Keratinocyte (primary cell): ENCODE measurements around the gene NEK6. TPM values are rescaled to one million over a fixed set of nuclear protein-coding genes. Genes with fewer than 3 reads are reported as not detected.

Experiments
- DNase-seq: peaks from one replicate; pipeline ENCODE4 v3.0.0-alpha.2; 2011; ENCODE audit warnings: low read depth, missing footprints, low spot score
- FAIRE-seq: peaks from 2 replicates; lab custom pipeline; 2011; peaks lifted over from hg19 to GRCh38; lab: Jason Lieb, UNC
- H2AFZ ChIP-seq: 2 replicates; pipeline ENCODE4 v1.6.0; 2012; ENCODE audit warnings: low read length, control low read depth, inconsistent platforms; ENCODE audit not compliant: control insufficient read depth
- H3K27ac ChIP-seq: 2 replicates; pipeline ENCODE4 v1.5.1; 2011; ENCODE audit warnings: low read length; ENCODE audit not compliant: control insufficient read depth, insufficient read depth
- H3K27me3 ChIP-seq: 3 replicates; pipeline ENCODE4 v1.6.0; 2011; ENCODE audit warnings: low read length; ENCODE audit not compliant: control insufficient read depth, insufficient read depth; ENCODE audit errors: extremely low read depth
- H3K36me3 ChIP-seq, 2 experiments: 2 replicates in 1 of 2; 3 replicates in 1 of 2; pipeline ENCODE4 v1.5.1; 2011; ENCODE audit warnings: low read length in 2 of 2, mild to moderate bottlenecking in 1 of 2; ENCODE audit not compliant: control insufficient read depth in 2 of 2, insufficient read depth in 2 of 2; ENCODE audit errors: extremely low read depth in 1 of 2
- H3K4me1 ChIP-seq: 3 replicates; pipeline ENCODE4 v1.5.1; 2011; ENCODE audit warnings: low read length; ENCODE audit not compliant: control insufficient read depth, insufficient read depth; ENCODE audit errors: extremely low read depth
- H3K4me2 ChIP-seq: 3 replicates; pipeline ENCODE4 v1.6.0; 2011; ENCODE audit warnings: low read depth, low read length; ENCODE audit not compliant: control insufficient read depth, insufficient read depth; ENCODE audit errors: extremely low read depth
- H3K4me3 ChIP-seq, 3 experiments: fragments of 200-600 bp in 1 of 3; sonication (generic) in 1 of 3; 2 replicates in 2 of 3; 3 replicates in 1 of 3; pipeline ENCODE4 v1.5.1; 2011 to 2016; ENCODE audit warnings: low read length in 3 of 3, mild to moderate bottlenecking in 3 of 3, control low read depth in 2 of 3, inconsistent platforms in 1 of 3, low read depth in 1 of 3, mixed read lengths in 1 of 3, mixed run types in 1 of 3, moderate library complexity in 1 of 3; ENCODE audit not compliant: control insufficient read depth in 2 of 3, insufficient read depth in 2 of 3; ENCODE audit errors: extremely low read depth in 1 of 3
- H3K79me2 ChIP-seq: 2 replicates; pipeline ENCODE4 v1.6.0; 2012; ENCODE audit warnings: low read length; ENCODE audit not compliant: control insufficient read depth, insufficient read depth
- H3K9ac ChIP-seq: 3 replicates; pipeline ENCODE4 v1.6.0; 2011; ENCODE audit warnings: low read length; ENCODE audit not compliant: control insufficient read depth, insufficient read depth; ENCODE audit errors: extremely low read depth
- H3K9me1 ChIP-seq: 3 replicates; pipeline ENCODE4 v1.6.0; 2011; ENCODE audit warnings: low read length; ENCODE audit not compliant: control insufficient read depth, insufficient read depth; ENCODE audit errors: extremely low read depth
- H3K9me3 ChIP-seq: 2 replicates; pipeline ENCODE4 v1.5.1; 2012; ENCODE audit warnings: low read depth, low read length; ENCODE audit not compliant: control insufficient read depth
- H4K20me1 ChIP-seq: 3 replicates; pipeline ENCODE4 v1.6.0; 2011; ENCODE audit warnings: low read length; ENCODE audit not compliant: control insufficient read depth, insufficient read depth; ENCODE audit errors: extremely low read depth
- EZH2 ChIP-seq: IDR thresholded peaks from one replicate; pipeline ENCODE4 v1.6.1; 2012; ENCODE audit warnings: inconsistent platforms, mild to moderate bottlenecking, low read length, moderate library complexity
- dilution Hi-C: fragments of 300-500 bp; cut with MboI; formaldehyde crosslinking; loops from one replicate; pipeline ENCODE4 v1.7.0; 2020; ENCODE audit warnings: low sequenced_read_pairs; ENCODE audit not compliant: extremely low pct_ligation_motif_present
- polyA plus RNA-seq, 5 experiments: library from polyadenylated mRNA; depleted of rRNA in 3 of 5; stranded (reverse) in 3 of 5; stranded (forward) in 1 of 5; unstranded in 1 of 5; fragments of >200 nt; gene quantifications; 1 replicate in 1 of 5; 2 replicates in 3 of 5; 3 replicates in 1 of 5; pipeline versions ENCODE4 v1.2.1 to v1.2.3, GENCODE V29; 2011 to 2012; ENCODE audit warnings: missing spikeins in 2 of 5, low read depth in 1 of 5, low replicate concordance in 1 of 5
- TF ChIP-seq, protein P1 (sequence below), 3 experiments: IDR thresholded peaks in 1 of 3; conservative IDR thresholded peaks in 1 of 3; optimal IDR thresholded peaks in 1 of 3; 2 replicates in 2 of 3; 3 replicates in 1 of 3; pipeline versions ENCODE3 to v1.5.1; 2011; ENCODE audit warnings: low read length in 3 of 3, mild to moderate bottlenecking in 3 of 3, moderate library complexity in 2 of 3, control low read depth in 1 of 3, inconsistent platforms in 1 of 3; ENCODE audit not compliant: insufficient read depth in 2 of 3; ENCODE audit errors: extremely low read depth in 1 of 3

The NEK6 gene
- polyA plus RNA-seq, 1 donor (not counting 4 experiments of a cell fraction or from before 2014, with no cell fraction given), result 56.4 TPM

DNA sequence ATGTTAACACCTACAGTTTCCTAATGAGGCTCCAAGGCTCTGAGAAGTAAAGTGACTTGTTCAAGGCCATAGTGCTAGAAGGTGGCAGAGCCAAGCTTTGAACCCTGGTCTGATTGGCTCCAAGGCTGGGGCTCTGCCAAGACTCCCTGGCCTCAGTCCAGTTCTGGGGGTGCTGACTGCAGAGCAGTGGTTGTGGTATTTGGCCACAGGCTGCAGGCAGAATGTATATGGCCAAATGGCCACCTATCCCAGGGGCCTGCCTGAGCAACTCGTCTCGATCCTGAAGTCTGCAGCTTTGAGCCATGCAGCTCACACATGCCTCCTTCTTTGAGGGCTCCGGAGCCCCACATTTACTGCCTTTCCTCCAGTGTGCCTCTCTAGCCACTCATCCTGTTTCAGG lies 9.7 kb upstream of the NEK6 start:
- H3K9ac ChIP-seq, result no peak overlapping the region
- H3K4me1 ChIP-seq, result peaks cover 14% of the 10 kb centered on the region
- no peaks in the 10 kb centered on the region for H3K9me1 ChIP-seq
- dilution Hi-C loops, result no loop called here
- no peak overlapping the region for H3K4me2 ChIP-seq
- H3K9me3 ChIP-seq, result no peaks in the 10 kb centered on the region
- no peaks in the 10 kb centered on the region for H3K79me2 ChIP-seq
- no peak for DNase-seq
- H4K20me1 ChIP-seq, result no peaks in the 10 kb centered on the region
- no peaks in the 10 kb centered on the region for H3K27me3 ChIP-seq
- H3K4me3 ChIP-seq, result no peak overlapping the region
- no peak for TF ChIP-seq EZH2
- TF ChIP-seq, protein P1, sequence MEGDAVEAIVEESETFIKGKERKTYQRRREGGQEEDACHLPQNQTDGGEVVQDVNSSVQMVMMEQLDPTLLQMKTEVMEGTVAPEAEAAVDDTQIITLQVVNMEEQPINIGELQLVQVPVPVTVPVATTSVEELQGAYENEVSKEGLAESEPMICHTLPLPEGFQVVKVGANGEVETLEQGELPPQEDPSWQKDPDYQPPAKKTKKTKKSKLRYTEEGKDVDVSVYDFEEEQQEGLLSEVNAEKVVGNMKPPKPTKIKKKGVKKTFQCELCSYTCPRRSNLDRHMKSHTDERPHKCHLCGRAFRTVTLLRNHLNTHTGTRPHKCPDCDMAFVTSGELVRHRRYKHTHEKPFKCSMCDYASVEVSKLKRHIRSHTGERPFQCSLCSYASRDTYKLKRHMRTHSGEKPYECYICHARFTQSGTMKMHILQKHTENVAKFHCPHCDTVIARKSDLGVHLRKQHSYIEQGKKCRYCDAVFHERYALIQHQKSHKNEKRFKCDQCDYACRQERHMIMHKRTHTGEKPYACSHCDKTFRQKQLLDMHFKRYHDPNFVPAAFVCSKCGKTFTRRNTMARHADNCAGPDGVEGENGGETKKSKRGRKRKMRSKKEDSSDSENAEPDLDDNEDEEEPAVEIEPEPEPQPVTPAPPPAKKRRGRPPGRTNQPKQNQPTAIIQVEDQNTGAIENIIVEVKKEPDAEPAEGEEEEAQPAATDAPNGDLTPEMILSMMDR (optimal IDR thresholded peaks at IDR 0.05 in 1 of 3, IDR thresholded peaks at IDR 0.05 in 1 of 3, conservative IDR thresholded peaks at IDR 0.05 in 1 of 3; ENCODE audit: extremely low read depth in 1 of 3, insufficient read depth in 2 of 3, low read length in 3 of 3), result no peak
- no peaks in the 10 kb centered on the region for H3K36me3 ChIP-seq
- H2AFZ ChIP-seq, result no peak overlapping the region
- FAIRE-seq, result no peak
- no peak overlapping the region for H3K27ac ChIP-seq

DNA sequence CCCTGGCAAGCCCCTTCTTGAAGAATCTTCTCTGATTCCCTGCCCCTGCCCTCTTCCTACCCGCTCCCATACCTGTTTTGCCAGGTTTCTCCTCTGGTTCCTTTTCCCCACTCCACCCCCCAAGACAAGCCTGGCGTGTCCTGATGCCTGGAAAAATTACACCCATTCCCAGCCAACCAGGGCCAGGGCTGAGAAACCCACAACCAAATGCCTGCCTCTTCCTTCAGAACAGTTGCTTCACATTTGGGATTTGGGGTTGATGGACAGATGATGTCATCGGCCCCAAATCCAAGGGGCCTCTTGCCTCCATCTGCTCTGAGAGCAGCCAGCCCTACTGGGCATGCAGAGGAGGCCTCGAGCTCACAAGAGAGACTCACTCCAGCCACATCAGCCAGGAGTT lies 8.8 kb upstream of the NEK6 start:
- Histone ChIP-seq H3K4me3 (no peak overlapping the region), H3K9ac (no peak overlapping the region), H4K20me1 (no peaks in the 10 kb centered on the region), H3K9me1 (no peaks in the 10 kb centered on the region), H3K36me3 (no peaks in the 10 kb centered on the region), H3K9me3 (no peaks in the 10 kb centered on the region), H3K27ac (no peak overlapping the region), H3K79me2 (no peaks in the 10 kb centered on the region), H3K4me2 (no peak overlapping the region), H3K27me3 (no peaks in the 10 kb centered on the region), H3K4me1 (peaks cover 12% of the 10 kb centered on the region), H2AFZ (no peak overlapping the region)
- FAIRE-seq, result no peak
- TF ChIP-seq, protein P1 (optimal IDR thresholded peaks at IDR 0.05 in 1 of 3, IDR thresholded peaks at IDR 0.05 in 1 of 3, conservative IDR thresholded peaks at IDR 0.05 in 1 of 3; ENCODE audit: extremely low read depth in 1 of 3, insufficient read depth in 2 of 3, low read length in 3 of 3), result no peak
- TF ChIP-seq EZH2, result no peak
- dilution Hi-C loops, result no loop called here
- no peak for DNase-seq
